Jurkat, Clone E6-1 (cell line): ENCODE data around the gene SLFN5. TPM values are rescaled to one million over a fixed set of nuclear protein-coding genes. Genes with fewer than 3 reads are reported as not detected.
"Not testable (repeated sequence)": the region's sequence is repeated elsewhere in the genome, so short reads cannot be mapped to it uniquely, and the experiment has no call there.

Experiments
- DNase-seq: peaks from one replicate; pipeline ENCODE4 v3.0.0-alpha.2; 2011; ENCODE audit warnings: low read depth, low spot score
- H3K4me3 ChIP-seq: 2 replicates; pipeline ENCODE4 v1.5.1; 2011; ENCODE audit warnings: mild to moderate bottlenecking, low read length, control low read depth, moderate library complexity
- polyA plus RNA-seq: library from polyadenylated mRNA; unstranded; fragments of >200 nt; gene quantifications from one replicate; pipeline ENCODE4 v1.2.1, GENCODE V29; 2012; ENCODE audit warnings: missing spikeins; ENCODE audit not compliant: insufficient read length, insufficient read depth

The SLFN5 gene
- 7.8 TPM for polyA plus RNA-seq

GRCh38 chr17:35242805-35243560 is at the start of gene SLFN5:
Gene SLFN5, plus strand, starts transcription at chr17:35243072. Its CDS starts 15,619 bp downstream, at chr17:35258691.
- peak; percentile 91 for DNase-seq
- peak within 1 kb of the TSS; percentile 88 for H3K4me3 ChIP-seq

- H3K4me3 ChIP-seq = not testable (repeated sequence)
Measured at GRCh38 chr17:35194001-35194400, 48.9 kb upstream of the SLFN5 start, which contains the start of gene SLC35G3. Gene SLC35G3, minus strand, starts transcription at chr17:35194393. Its CDS starts 86 bp downstream, at chr17:35194307.

GRCh38 chr17:35195062-35195461 is 47.8 kb upstream of the SLFN5 start:
- not testable (repeated sequence) for H3K4me3 ChIP-seq, DNase-seq

More at GRCh38 chr17:35194001-35194400, 48.9 kb upstream of the SLFN5 start, which contains the start of gene SLC35G3:
- not testable (repeated sequence) for DNase-seq

GRCh38 chr17:35202582-35202981 is 40.3 kb upstream of the SLFN5 start:
- not testable (repeated sequence) for DNase-seq, H3K4me3 ChIP-seq

DNA sequence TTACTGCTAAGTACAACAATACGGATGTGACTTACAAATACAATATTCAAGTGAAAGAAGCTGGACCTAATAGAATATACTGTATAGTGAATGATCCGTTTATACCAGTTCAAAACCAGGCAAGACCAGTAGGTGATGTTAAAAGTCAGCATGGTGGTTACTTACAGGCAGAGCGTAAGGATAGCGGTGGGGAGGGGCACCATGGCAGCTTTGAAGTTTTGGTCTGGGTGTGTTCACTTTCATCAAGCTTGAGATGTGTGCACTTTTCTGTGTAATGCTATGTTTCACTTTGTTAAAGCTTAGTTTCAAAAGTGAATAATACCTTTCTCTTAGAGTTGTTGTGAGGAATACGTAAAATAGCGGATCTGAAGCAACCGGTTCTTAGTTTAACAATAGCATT is 32.1 kb upstream of the SLFN5 start:
- no peak overlapping the region for H3K4me3 ChIP-seq
- DNase-seq = no peak

GRCh38 chr17:35212668-35213067 is 30.2 kb upstream of the SLFN5 start:
- no peak overlapping the region for H3K4me3 ChIP-seq
- no peak for DNase-seq

- H3K4me3 ChIP-seq = peak overlapping the region; percentile 17
- DNase-seq = no peak
Measured at GRCh38 chr17:35213412-35213940, 29.4 kb upstream of the SLFN5 start.

DNA sequence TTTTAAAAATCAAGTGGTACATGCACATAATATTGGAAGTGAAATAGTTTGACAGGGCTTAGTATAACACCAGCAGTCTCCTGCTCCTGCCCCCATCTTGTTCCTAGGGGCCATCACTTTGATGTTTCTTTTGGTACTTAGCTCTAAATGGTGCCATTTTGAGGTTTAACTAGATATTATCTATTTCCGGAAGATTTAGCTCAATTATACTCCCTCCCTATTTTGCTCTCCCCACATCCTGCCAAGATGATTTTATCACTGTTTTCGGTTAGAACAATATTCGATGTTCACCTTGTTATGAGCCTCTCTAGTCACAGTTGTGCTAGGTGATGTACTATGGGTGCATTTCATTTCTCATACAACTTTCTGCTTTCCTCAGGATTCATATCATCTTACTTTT is 28.7 kb upstream of the SLFN5 start:
- peak; percentile 98 for DNase-seq
- peak overlapping the region; percentile 41 for H3K4me3 ChIP-seq

DNA sequence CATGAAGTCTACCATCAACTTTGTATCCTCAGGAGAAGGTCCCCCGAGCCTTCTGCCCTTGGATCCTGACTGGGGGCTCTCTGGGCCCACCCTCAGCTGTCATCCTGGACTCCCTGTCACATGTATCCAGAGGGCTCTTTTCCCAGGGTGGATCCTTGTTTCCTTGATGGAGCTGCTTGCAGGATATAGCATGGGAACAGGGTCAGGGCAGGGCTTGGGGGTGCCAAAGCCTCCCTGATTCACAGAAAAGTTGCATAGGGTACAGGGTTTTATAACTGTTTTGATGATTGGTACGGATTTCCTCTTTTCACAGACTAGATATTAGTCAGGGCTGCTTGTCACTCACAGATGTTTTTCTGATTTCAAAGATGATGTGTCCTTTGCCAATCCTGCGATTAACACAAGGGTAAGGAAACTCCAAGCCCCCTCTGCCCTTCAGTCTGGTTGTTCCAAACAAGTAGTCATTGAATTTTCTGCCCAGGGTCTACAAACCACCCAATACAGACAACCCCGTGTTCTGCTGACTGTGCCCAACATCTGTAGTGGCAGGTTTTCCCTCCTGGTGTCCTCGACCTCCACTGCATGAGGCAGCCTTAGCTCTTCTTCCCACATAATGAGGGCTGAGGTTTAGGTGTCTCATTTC is 28.1 kb upstream of the SLFN5 start:
- DNase-seq = peak; percentile 69
- peak overlapping the region; percentile 41 for H3K4me3 ChIP-seq

GRCh38 chr17:35217107-35217506 is 25.8 kb upstream of the SLFN5 start:
- DNase-seq = no peak
- no peak overlapping the region for H3K4me3 ChIP-seq

- no peak overlapping the region for H3K4me3 ChIP-seq
- no peak for DNase-seq
Measured at GRCh38 chr17:35218915-35219314, 24.0 kb upstream of the SLFN5 start.

GRCh38 chr17:35222452-35222851 is 20.4 kb upstream of the SLFN5 start:
- DNase-seq = no peak
- no peak overlapping the region for H3K4me3 ChIP-seq

- no peak for DNase-seq
- no peak overlapping the region for H3K4me3 ChIP-seq
Measured at GRCh38 chr17:35224436-35224835, 18.4 kb upstream of the SLFN5 start.

GRCh38 chr17:35227546-35227945 is 15.3 kb upstream of the SLFN5 start:
- DNase-seq = no peak
- no peak overlapping the region for H3K4me3 ChIP-seq

DNA sequence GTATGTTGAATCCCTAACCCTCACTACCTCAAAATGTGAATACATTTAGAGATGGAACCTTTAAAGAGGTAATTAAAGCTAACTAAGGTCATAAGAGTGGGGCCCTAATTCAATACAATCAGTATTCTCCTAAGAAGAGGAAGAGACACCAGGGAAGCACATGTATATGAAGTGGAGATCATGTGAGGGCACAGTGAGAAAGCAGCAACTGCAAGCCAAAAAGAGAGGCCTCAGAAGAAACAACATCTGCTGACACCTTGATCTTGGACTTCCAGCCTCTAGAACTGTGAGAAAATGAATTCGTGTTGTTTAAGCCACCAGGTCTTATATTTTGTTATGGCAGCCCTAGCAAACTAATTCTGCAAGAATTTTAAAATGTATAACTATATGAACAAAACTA is 13.2 kb upstream of the SLFN5 start:
- no peak overlapping the region for H3K4me3 ChIP-seq
- DNase-seq = no peak

DNA sequence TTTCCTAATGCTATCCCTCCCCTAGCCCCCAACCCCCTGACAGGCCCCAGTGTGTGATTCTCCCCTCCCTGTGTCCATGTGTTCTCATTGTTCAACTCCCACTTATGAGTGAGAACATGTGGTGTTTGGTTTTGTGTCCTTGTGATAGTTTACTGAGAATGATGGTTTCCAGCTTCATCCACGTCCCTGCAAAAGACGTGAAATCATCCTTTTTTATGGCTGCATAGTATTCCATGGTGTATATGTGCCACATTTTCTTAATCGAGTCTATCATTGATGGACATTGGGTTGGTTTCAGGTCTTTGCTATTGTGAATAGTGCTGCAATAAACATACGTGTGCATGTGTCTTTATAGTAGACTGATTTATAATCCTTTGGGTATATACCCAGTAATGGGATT is 8.6 kb upstream of the SLFN5 start:
- not testable (repeated sequence) for H3K4me3 ChIP-seq, DNase-seq

DNA sequence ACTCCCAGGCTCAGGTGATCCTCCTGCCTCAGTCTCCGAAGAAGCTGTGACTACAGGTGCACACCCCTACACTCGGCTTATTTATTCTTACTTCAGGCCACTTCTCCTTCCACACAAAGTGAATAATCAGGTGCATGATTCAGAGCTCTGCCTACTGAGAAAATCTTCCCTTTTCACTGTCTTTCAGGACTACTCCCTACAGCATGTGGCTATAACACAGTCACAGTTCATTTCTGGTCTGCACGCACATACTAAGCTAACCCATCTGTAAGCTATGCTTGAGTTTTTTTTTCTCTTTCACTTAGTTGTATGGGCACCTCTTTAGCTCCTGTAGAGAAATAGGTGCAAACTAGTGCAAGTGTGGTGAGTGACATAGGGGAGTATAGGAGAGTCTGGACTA is 7.6 kb upstream of the SLFN5 start:
- no peak for DNase-seq
- H3K4me3 ChIP-seq = no peak overlapping the region

- H3K4me3 ChIP-seq = no peak overlapping the region
- DNase-seq = no peak
Measured at GRCh38 chr17:35235917-35236316, 7.0 kb upstream of the SLFN5 start.

- no peak overlapping the region for H3K4me3 ChIP-seq
- no peak for DNase-seq
Measured at GRCh38 chr17:35236821-35237220, 6.1 kb upstream of the SLFN5 start.

GRCh38 chr17:35238821-35239220 is 4.1 kb upstream of the SLFN5 start:
- H3K4me3 ChIP-seq = no peak overlapping the region
- DNase-seq = no peak
